ENCODE measurements around the gene LSM12. TPM values are rescaled to one million over a fixed set of nuclear protein-coding genes. Genes with fewer than 3 reads are reported as not detected.
"Not testable (repeated sequence)": the region's sequence is repeated elsewhere in the genome, so short reads cannot be mapped to it uniquely, and the experiment has no call there.

Gene LSM12
- total RNA-seq, 1 donor from 2014 or later, result 39.1 TPM

DNA sequence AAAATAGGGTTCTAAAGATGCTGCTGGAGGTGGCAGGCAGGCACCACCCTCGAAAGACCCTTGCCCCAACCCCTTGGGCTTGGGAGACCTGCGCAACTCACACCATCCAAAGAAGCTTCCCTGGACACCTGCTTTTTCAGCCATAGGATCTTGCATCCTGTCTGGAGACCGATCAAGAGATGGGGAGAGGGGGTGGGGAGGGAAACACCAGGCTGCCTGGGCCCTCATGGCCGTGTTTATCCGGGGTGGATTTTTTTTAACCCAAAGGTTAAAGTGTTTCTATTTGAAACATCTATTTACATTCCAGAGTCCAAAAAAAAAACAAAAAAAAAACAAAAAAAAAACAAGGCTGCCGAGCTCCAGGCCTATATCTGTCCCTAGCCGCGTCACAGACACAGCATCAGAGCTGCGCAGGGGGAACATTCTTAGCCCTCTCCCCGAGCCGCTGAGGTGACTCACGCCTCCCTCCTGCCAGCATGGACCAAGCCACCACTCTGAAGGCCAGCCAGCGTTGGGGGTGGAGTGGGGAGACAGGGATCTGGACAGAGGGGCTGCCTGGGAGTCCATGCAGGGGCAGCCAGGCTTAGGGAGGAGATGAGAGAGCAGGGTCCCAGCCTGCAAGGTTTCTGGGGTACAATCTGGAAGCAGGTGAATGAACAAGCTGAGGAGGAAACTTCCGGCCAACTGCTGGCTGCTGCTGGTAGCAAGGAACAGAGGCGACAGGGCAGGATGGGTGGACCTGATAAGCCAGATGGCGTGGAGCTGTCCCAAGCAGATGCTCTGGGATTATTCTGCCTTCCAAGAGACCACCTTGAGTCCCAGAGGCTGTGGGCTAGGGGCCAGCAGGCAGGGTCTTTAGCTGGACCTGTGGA, 42.2 kb upstream of the LSM12 start:
- H3K4me3 ChIP-seq, result peak overlapping the region; percentile 54
- peaks cover 30% of the 10 kb centered on the region for H3K36me3 ChIP-seq
- no peaks in the 10 kb centered on the region for H3K27me3 ChIP-seq (ENCODE audit: low read depth)
- intact Hi-C loops (cut with DNase I), result no loop called here
- H3K9me3 ChIP-seq, result no peaks in the 10 kb centered on the region
- peak; percentile 68 to 70 for ATAC-seq
- TF ChIP-seq, protein P1, sequence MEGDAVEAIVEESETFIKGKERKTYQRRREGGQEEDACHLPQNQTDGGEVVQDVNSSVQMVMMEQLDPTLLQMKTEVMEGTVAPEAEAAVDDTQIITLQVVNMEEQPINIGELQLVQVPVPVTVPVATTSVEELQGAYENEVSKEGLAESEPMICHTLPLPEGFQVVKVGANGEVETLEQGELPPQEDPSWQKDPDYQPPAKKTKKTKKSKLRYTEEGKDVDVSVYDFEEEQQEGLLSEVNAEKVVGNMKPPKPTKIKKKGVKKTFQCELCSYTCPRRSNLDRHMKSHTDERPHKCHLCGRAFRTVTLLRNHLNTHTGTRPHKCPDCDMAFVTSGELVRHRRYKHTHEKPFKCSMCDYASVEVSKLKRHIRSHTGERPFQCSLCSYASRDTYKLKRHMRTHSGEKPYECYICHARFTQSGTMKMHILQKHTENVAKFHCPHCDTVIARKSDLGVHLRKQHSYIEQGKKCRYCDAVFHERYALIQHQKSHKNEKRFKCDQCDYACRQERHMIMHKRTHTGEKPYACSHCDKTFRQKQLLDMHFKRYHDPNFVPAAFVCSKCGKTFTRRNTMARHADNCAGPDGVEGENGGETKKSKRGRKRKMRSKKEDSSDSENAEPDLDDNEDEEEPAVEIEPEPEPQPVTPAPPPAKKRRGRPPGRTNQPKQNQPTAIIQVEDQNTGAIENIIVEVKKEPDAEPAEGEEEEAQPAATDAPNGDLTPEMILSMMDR (IDR thresholded peaks at IDR 0.05), result no peak
- peaks cover 84% of the 10 kb centered on the region for H3K4me1 ChIP-seq
- H3K27ac ChIP-seq, result peak overlapping the region; percentile 60
- peak; percentile 63 for DNase-seq

DNA sequence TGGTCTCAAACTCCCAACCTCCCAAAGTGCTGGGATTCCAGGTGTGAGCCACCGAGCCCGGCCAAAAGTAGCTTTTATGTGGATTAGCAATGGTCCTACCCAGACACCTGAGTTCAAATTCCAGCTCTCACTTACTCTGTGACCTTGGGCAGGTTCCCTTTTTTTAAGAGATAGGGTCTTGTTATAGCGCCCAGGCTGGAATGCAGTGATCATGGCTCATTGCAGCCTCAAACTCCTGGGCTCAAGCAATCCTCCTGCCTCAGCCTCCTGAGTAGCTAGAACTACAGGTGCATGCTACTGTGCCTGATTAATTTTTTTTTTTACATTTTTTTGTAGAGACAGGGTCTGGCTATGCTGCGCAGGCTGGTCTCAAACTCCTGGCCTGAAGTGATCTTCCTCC, 40.3 kb upstream of the LSM12 start:
- no peak for DNase-seq
- TF ChIP-seq, protein P1 (IDR thresholded peaks at IDR 0.05), result no peak
- Histone ChIP-seq H3K9me3 (no peaks in the 10 kb centered on the region), H3K27me3 (ENCODE audit: low read depth) (no peaks in the 10 kb centered on the region), H3K36me3 (peaks cover 40% of the 10 kb centered on the region), H3K27ac (no peak overlapping the region), H3K4me1 (peaks cover 72% of the 10 kb centered on the region), H3K4me3 (no peak overlapping the region)
- ATAC-seq, result no peak
- intact Hi-C loops (cut with DNase I), result no loop called here

DNA sequence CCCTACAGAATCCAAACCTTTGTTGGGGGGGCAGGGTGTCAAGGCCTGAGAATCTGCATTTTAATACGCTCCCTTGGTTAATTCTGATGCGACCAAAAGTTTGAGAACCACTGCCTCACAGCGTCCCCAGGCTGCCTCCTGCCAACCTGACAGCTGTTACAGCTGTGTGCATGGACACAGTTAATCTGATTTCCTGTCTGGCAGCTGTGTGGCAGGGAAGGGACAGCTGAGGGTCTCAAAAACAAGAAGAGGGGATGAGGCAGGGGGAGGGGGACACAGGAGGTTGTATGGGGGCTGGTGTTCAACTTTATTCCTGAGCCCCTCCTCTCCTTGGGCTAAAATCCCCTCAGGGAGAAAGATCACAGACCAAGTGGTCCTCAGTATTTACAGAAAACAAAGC, 39.5 kb upstream of the LSM12 start:
- TF ChIP-seq, protein P1 (IDR thresholded peaks at IDR 0.05), result no peak
- Histone ChIP-seq H3K27ac (no peak overlapping the region), H3K27me3 (ENCODE audit: low read depth) (no peaks in the 10 kb centered on the region), H3K36me3 (peaks cover 44% of the 10 kb centered on the region), H3K9me3 (no peaks in the 10 kb centered on the region), H3K4me1 (peaks cover 63% of the 10 kb centered on the region), H3K4me3 (no peak overlapping the region)
- DNase-seq, result no peak
- intact Hi-C loops (cut with DNase I), result no loop called here
- ATAC-seq, result no peak

DNA sequence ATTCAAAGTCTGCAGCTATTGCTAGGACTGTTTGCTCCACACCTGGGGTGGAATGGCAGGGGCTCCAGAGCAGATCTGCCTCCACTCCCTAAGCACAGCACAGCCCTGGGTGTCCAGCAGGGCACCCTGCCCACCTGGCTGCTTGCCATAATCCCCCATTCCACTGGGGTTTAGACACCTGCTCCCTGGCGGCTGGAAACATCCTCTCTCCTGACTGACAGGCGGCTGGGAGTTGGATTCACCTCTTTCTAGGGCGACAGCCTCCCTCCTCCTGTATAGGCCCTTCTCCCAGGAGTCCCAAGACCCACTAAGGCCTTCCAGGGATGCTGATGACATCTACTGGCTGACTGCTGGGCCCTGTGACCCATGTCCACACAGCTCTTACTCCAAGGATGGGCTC, 39.0 kb upstream of the LSM12 start:
- no peak for DNase-seq
- ATAC-seq, result no peak
- Histone ChIP-seq H3K4me1 (peaks cover 59% of the 10 kb centered on the region), H3K9me3 (no peaks in the 10 kb centered on the region), H3K27me3 (ENCODE audit: low read depth) (no peaks in the 10 kb centered on the region), H3K4me3 (no peak overlapping the region), H3K36me3 (peaks cover 42% of the 10 kb centered on the region), H3K27ac (no peak overlapping the region)
- intact Hi-C loops (cut with DNase I), result no loop called here
- TF ChIP-seq, protein P1 (IDR thresholded peaks at IDR 0.05), result no peak

DNA sequence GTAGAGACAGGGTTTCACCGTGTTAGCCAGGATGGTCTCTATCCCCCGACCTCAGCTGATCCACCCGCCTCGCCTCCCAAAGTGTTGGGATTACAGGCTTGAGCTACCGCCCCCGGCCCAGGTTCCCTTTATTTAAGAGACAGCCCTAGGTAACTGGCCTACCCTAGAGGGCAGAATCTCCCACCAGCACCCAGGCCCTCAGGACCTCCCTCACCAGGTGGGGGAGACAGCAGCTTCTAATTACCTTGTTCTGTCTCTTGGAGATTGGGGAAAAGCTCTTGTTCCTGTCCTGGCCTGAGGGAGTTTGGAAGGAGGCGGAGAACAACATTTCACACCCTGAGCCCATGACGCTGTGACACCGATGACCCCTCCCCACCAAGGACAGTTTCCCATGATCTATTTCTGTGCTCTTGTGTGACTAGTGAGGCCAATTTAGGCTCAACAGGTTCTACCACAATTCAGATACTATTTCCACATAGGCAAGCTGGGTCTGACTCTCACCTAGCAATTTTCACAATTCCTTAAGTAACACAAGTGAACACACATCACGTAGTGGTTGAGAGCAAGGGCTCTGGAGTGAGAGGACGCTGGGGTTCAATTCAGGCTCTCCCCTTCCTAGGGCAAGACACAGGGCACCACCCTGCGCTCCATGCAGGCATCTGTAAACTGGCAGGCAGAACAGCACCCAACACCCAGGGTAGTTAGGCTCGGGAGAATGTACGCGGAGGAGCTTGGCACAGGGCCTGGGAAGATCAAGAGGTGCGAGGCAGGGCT, 36.6 kb upstream of the LSM12 start:
- H3K4me3 ChIP-seq, result no peak overlapping the region
- H3K4me1 ChIP-seq, result peaks cover 46% of the 10 kb centered on the region
- no peak overlapping the region for H3K27ac ChIP-seq
- peaks cover 37% of the 10 kb centered on the region for H3K36me3 ChIP-seq
- no peak for DNase-seq
- intact Hi-C loops (cut with DNase I), result no loop called here
- no peak for ATAC-seq
- H3K27me3 ChIP-seq (ENCODE audit: low read depth), result no peaks in the 10 kb centered on the region
- no peaks in the 10 kb centered on the region for H3K9me3 ChIP-seq
- TF ChIP-seq, protein P1 (IDR thresholded peaks at IDR 0.05), result no peak

DNA sequence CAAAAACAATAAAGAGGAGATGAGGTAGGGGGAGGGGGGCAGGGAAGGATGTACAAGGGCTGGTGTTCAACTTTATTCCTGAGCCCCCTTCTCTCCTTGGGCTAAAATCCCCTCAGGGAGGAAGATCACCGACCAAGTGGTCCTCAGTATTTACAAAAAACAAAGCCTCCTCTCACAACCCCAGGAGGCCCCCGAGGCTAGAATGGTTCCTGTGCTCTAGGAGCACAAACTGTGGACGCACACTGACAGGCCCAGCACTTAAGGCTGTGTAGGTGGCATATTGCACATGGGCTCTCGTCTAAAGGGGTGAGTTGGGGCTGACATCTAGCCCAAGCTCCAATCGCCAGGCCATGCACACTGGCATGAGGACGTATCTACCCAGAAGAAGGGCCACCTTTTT, 35.4 kb upstream of the LSM12 start:
- Histone ChIP-seq H3K36me3 (peaks cover 41% of the 10 kb centered on the region), H3K4me1 (peaks cover 46% of the 10 kb centered on the region)
- H3K27ac ChIP-seq; intact Hi-C loops (cut with DNase I); H3K4me3 ChIP-seq; H3K9me3 ChIP-seq; DNase-seq; ATAC-seq; H3K27me3 ChIP-seq (ENCODE audit: low read depth): not testable (repeated sequence)
